Fibroblast of mammary gland (primary cell): Measurements from ENCODE around the gene PSMC3.

Experiments
- DNase-seq: peaks from one replicate; pipeline ENCODE4 v3.0.0-alpha.2; 2010; ENCODE audit warnings: low read depth
- H3K4me3 ChIP-seq: 2 replicates; pipeline ENCODE4 v1.5.1; 2011; ENCODE audit warnings: low read depth, mild to moderate bottlenecking, low read length, moderate library complexity; ENCODE audit not compliant: control insufficient read depth
- CTCF ChIP-seq: conservative IDR thresholded peaks from 2 replicates; pipeline ENCODE4 v1.5.1; 2011; ENCODE audit warnings: low read depth, low read length, inconsistent platforms; ENCODE audit not compliant: control insufficient read depth, insufficient read depth

PSMC3 gene

GRCh38 chr11:47426062-47426956 lies at the start of gene PSMC3:
Gene PSMC3, minus strand, starts transcription at chr11:47426439. Its CDS starts 160 bp downstream, at chr11:47426279.
- peak; percentile 93 for DNase-seq
- peak within 1 kb of the TSS; percentile 99 for H3K4me3 ChIP-seq
- TF ChIP-seq CTCF = no peak

GRCh38 chr11:47470671-47471070 lies 44.4 kb upstream of the PSMC3 start:
- no peak for DNase-seq
- no peak for TF ChIP-seq CTCF
- H3K4me3 ChIP-seq = no peak overlapping the region

- no peak for TF ChIP-seq CTCF
- peak; percentile 62 for DNase-seq
- no peak overlapping the region for H3K4me3 ChIP-seq
Observed at GRCh38 chr11:47469361-47470179, 43.3 kb upstream of the PSMC3 start.

GRCh38 chr11:47468598-47469214 lies 42.5 kb upstream of the PSMC3 start:
- no peak overlapping the region for H3K4me3 ChIP-seq
- peak; percentile 39 for DNase-seq
- TF ChIP-seq CTCF = no peak

- TF ChIP-seq CTCF = no peak
- no peak overlapping the region for H3K4me3 ChIP-seq
- no peak for DNase-seq
Observed at GRCh38 chr11:47467357-47467756, 41.1 kb upstream of the PSMC3 start.

- no peak for TF ChIP-seq CTCF
- no peak overlapping the region for H3K4me3 ChIP-seq
- DNase-seq = peak; percentile 42
Observed at GRCh38 chr11:47466701-47467250, 40.5 kb upstream of the PSMC3 start.
